B cell (primary cell): ENCODE measurements around the gene FTL. TPM values are rescaled to one million over a fixed set of nuclear protein-coding genes. Genes with fewer than 3 reads are reported as not detected.

Source experiments
- ATAC-seq: fragments of 200-7000 bp; cut with Tn5 transposase; one replicate; pipeline ENCODE4 v1.10.0; 2021; ENCODE audit warnings: low read depth, mild to moderate bottlenecking, moderate number of reproducible peaks, moderate library complexity
- CTCF ChIA-PET: fragments of 350-600 bp; sonication (Branson Sonifier 250); formaldehyde crosslinking; loops from one replicate; lab custom pipeline; 2021; ENCODE audit warnings: antibody characterized with exemption, inconsistent platforms; lab: Charles Lee
- POLR2A ChIA-PET: fragments of 350-600 bp; sonication (Branson Sonifier 250); formaldehyde crosslinking; loops from one replicate; lab custom pipeline; 2021; ENCODE audit warnings: antibody characterized with exemption; lab: Charles Lee
- DNase-seq: peaks from one replicate; pipeline ENCODE4 v3.0.0; 2013
- H2AFZ ChIP-seq: 2 replicates; pipeline ENCODE4 v1.6.1; 2012; ENCODE audit warnings: mild to moderate bottlenecking, low read depth, low read length; ENCODE audit not compliant: insufficient read depth, poor library complexity, severe bottlenecking
- H3K27ac ChIP-seq, 2 donors: 1 replicate in 1 of 2; 2 replicates in 1 of 2; pipeline ENCODE4 v1.5.1; 2012 to 2013; ENCODE audit warnings: low read length in 2 of 2, mild to moderate bottlenecking in 2 of 2, moderate library complexity in 1 of 2
- H3K27me3 ChIP-seq, 4 experiments: fragments of 200-600 bp in 1 of 4; sonication (generic) in 1 of 4; replicated peaks in 1 of 4; 1 replicate in 2 of 4; 2 replicates in 2 of 4; pipeline versions ENCODE4 v1.6.1 to v1.7.0; 2013 to 2016; ENCODE audit warnings: low read length in 3 of 4, mild to moderate bottlenecking in 2 of 4, mixed read lengths in 1 of 4, moderate library complexity in 1 of 4; ENCODE audit not compliant: insufficient read depth in 4 of 4, control insufficient read depth in 3 of 4; ENCODE audit errors: control extremely low read depth in 1 of 4
- H3K36me3 ChIP-seq, 2 experiments: replicated peaks in 1 of 2; 1 replicate in 1 of 2; 2 replicates in 1 of 2; pipeline versions ENCODE4 v1.6.1 to v1.7.1; 2013; ENCODE audit warnings: low read length in 1 of 2; ENCODE audit not compliant: insufficient read depth in 2 of 2, control insufficient read depth in 1 of 2; ENCODE audit errors: control extremely low read depth in 1 of 2, extremely low read depth in 1 of 2
- H3K4me1 ChIP-seq, 2 donors: fragments of 200-600 bp in 1 of 2; sonication (generic) in 1 of 2; 1 replicate in 1 of 2; 2 replicates in 1 of 2; pipeline versions ENCODE4 v1.5.1 to v1.6.1; 2013 to 2017; ENCODE audit warnings: low read length in 2 of 2; ENCODE audit not compliant: control insufficient read depth in 2 of 2, insufficient read depth in 2 of 2
- H3K4me2 ChIP-seq: replicated peaks from 2 replicates; pipeline ENCODE3; 2012; ENCODE audit warnings: mild to moderate bottlenecking, low read depth, low read length; ENCODE audit not compliant: poor library complexity, severe bottlenecking
- H3K4me3 ChIP-seq, 5 experiments: fragments of 200-600 bp in 1 of 5; sonication (generic) in 1 of 5; 1 replicate in 3 of 5; 2 replicates in 2 of 5; pipeline versions ENCODE4 v1.5.1 to v1.7.0; 2011 to 2016; ENCODE audit warnings: low read length in 4 of 5, mild to moderate bottlenecking in 4 of 5, low read depth in 2 of 5, control low read depth in 1 of 5, moderate library complexity in 1 of 5; ENCODE audit not compliant: insufficient read depth in 1 of 5; ENCODE audit errors: control extremely low read depth in 1 of 5, extremely low read depth in 1 of 5
- H3K79me2 ChIP-seq: fragments of 200-600 bp; sonication (generic); one replicate; pipeline ENCODE4 v1.6.0; 2016; ENCODE audit warnings: low read length; ENCODE audit not compliant: control insufficient read depth, insufficient read depth
- H3K9ac ChIP-seq: fragments of 200-600 bp; sonication (generic); 2 replicates; pipeline ENCODE4 v1.6.1; 2017; ENCODE audit warnings: mild to moderate bottlenecking, low read length, moderate library complexity
- H3K9me3 ChIP-seq, 3 donors: one replicate each; pipeline versions ENCODE4 v1.6.1 to v1.7.1; 2013; ENCODE audit warnings: low read length in 2 of 3; ENCODE audit not compliant: control insufficient read depth in 2 of 3, insufficient read depth in 1 of 3; ENCODE audit errors: control extremely low read depth in 1 of 3
- H4K20me1 ChIP-seq: 2 replicates; pipeline ENCODE4 v1.6.0; 2012; ENCODE audit warnings: mild to moderate bottlenecking, low read length; ENCODE audit not compliant: insufficient read depth, control insufficient read depth, poor library complexity, severe bottlenecking
- H3K27ac Mint-ChIP-seq: one replicate; pipeline ENCODE4 v1.8.0; 2021; ENCODE audit warnings: mixed read lengths
- H3K27me3 Mint-ChIP-seq: one replicate; pipeline ENCODE4 v1.8.0; 2021; ENCODE audit warnings: mixed read lengths
- H3K4me1 Mint-ChIP-seq: one replicate; pipeline ENCODE4 v1.8.0; 2021; ENCODE audit warnings: mixed read lengths
- H3K4me3 Mint-ChIP-seq: one replicate; pipeline ENCODE4 v1.8.0; 2021; ENCODE audit warnings: mixed read lengths
- H3K9me3 Mint-ChIP-seq: one replicate; pipeline ENCODE4 v1.8.0; 2022; ENCODE audit warnings: mixed read lengths; ENCODE audit not compliant: insufficient read depth
- CTCF ChIP-seq: fragments of 200-600 bp; IDR thresholded peaks from one replicate; pipeline ENCODE4 v1.8.0; 2022; ENCODE audit warnings: antibody characterized with exemption, mild to moderate bottlenecking
- EZH2 ChIP-seq: IDR thresholded peaks from 2 replicates; pipeline ENCODE4 v1.6.1; 2012; ENCODE audit warnings: borderline replicate concordance, low read depth, mild to moderate bottlenecking, moderate library complexity, low read length; ENCODE audit not compliant: insufficient read depth, poor library complexity, severe bottlenecking
- WGBS: methylation state at CpG from one replicate; pipeline ENCODE4 v1.1.5; 2013; ENCODE audit warnings: missing lambda C conversion rate; ENCODE audit not compliant: insufficient coverage; 5-methylcytosine and 5-hydroxymethylcytosine counted together
- intact Hi-C: fragments of 100-400 bp; cut with micrococcal nuclease; formaldehyde crosslinking; loops from one replicate; pipeline ENCODE4 v1.10.0; 2022
- polyA plus RNA-seq: library from polyadenylated mRNA; depleted of rRNA; stranded (reverse); fragments of >200 nt; gene quantifications from 2 replicates; pipeline ENCODE4 v1.2.3, GENCODE V29; 2012
- total RNA-seq, 2 donors: library from RNA; stranded (reverse); fragments of 120-200 nt in 1 of 2; gene quantifications; 1 replicate in 1 of 2; 2 replicates in 1 of 2; pipeline versions ENCODE4 v1.2.3 to v1.2.4, GENCODE V29; 2013 to 2022

The FTL gene
- total and polyA plus RNA-seq, 2 donors (not counting 1 experiment from before 2014, with no cell fraction given) = 832 to 937 TPM

- WGBS = 81% methylated on average over 2 of the region's 15 CpGs
- Histone ChIP-seq H3K9ac (no peak overlapping the region), H3K9me3 (no peaks in the 10 kb centered on the region), H4K20me1 (no peaks in the 10 kb centered on the region), H3K27ac (no peak overlapping the region), H3K36me3 (no peaks in the 10 kb centered on the region), H3K79me2 (no peaks in the 10 kb centered on the region), H3K4me3 (no peak overlapping the region), H3K27me3 (peaks cover 0 to 7% (median 3%) of the 10 kb centered on the region in 4 experiments), H3K4me1 (peaks cover 5 to 6% of the 10 kb centered on the region in 2 donors), H2AFZ (no peak overlapping the region), H3K4me2 (no peak overlapping the region)
- CTCF ChIA-PET = no interaction called here
- Mint-ChIP-seq H3K27ac (no peak overlapping the region), H3K9me3 (no peaks in the 10 kb centered on the region), H3K4me3 (no peak overlapping the region), H3K27me3 (peaks cover 6% of the 10 kb centered on the region), H3K4me1 (peaks cover 3% of the 10 kb centered on the region)
- TF ChIP-seq CTCF (no peak), EZH2 (no peak)
- intact Hi-C loops = no loop called here
- DNase-seq (no peak), ATAC-seq (no peak)
- POLR2A ChIA-PET = interaction anchor here (0.6 to 0.7 kb wide), 2 partner anchors 11 to 74 kb away, joined by 4 to 8 read pairs; no protein-coding TSS in a partner anchor
Observed at GRCh38 chr19:48928164-48929025, 36.7 kb upstream of the FTL start.
